K562 (cell line): ENCODE results near the gene DNAJB1. TPM values are rescaled to one million over a fixed set of nuclear protein-coding genes. Genes with fewer than 3 reads are reported as not detected.

Experiments
- ATF1 ChIP-seq, 2 experiments: fragments of 450-650 bp in 1 of 2; IDR thresholded peaks; 2 replicates each; pipeline ENCODE4 v1.6.1; 2016; ENCODE audit warnings: missing compliant biosample characterization in 1 of 2, missing genetic modification characterization in 1 of 2
- CREM ChIP-seq: IDR thresholded peaks from 2 replicates; pipeline ENCODE4 v1.6.1; 2014; ENCODE audit warnings: antibody characterized with exemption, low read depth
- CTCFL ChIP-seq: IDR thresholded peaks from 2 replicates; pipeline ENCODE4 v1.6.1; 2011; ENCODE audit warnings: borderline replicate concordance, low read depth, mild to moderate bottlenecking, moderate library complexity, low read length; ENCODE audit not compliant: insufficient read depth, poor library complexity, severe bottlenecking
- FOXO4 ChIP-seq: fragments of 450-650 bp; formaldehyde crosslinking; IDR thresholded peaks from 2 replicates; pipeline ENCODE4 v1.4.0; 2020; ENCODE audit warnings: mild to moderate bottlenecking, moderate library complexity
- HLTF ChIP-seq: fragments of 450-650 bp; IDR thresholded peaks from 2 replicates; pipeline ENCODE4 v1.6.1; 2016
- MNT ChIP-seq, 2 experiments: fragments of 450-650 bp; conservative IDR thresholded peaks; 2 replicates each; pipeline ENCODE4 v1.6.1; 2017; ENCODE audit warnings: mild to moderate bottlenecking in 2 of 2, moderate library complexity in 2 of 2
- RFX7 ChIP-seq: fragments of 250-450 bp; sonication (Bioruptor Pico); IDR thresholded peaks from 2 replicates; pipeline ENCODE4 v1.5.1; 2021; ENCODE audit warnings: mild to moderate bottlenecking
- TEAD4 ChIP-seq, 2 experiments: sonication (generic) in 1 of 2; formaldehyde crosslinking in 1 of 2; IDR thresholded peaks; 2 replicates each; pipeline versions ENCODE4 v1.6.1 to v1.8.0; 2012 to 2022; ENCODE audit warnings: borderline replicate concordance in 1 of 2, inconsistent platforms in 1 of 2, low read length in 1 of 2, mild to moderate bottlenecking in 1 of 2, missing genetic modification reagents in 1 of 2
- XRCC4 ChIP-seq: IDR thresholded peaks from one replicate; pipeline ENCODE4 v1.6.1; 2011; ENCODE audit not compliant: insufficient read depth, insufficient read length; ENCODE audit errors: extremely low read depth
- ZNF121 ChIP-seq: sonication (generic); formaldehyde crosslinking; conservative IDR thresholded peaks from 2 replicates; pipeline ENCODE4 v1.8.0; 2022; ENCODE audit warnings: missing genetic modification reagents
- ZNF551 ChIP-seq: fragments of 250-450 bp; sonication (Bioruptor Pico); IDR thresholded peaks from 2 replicates; pipeline ENCODE4 v1.5.0; 2021; ENCODE audit warnings: mild to moderate bottlenecking, moderate library complexity
- polyA plus RNA-seq, 8 experiments: library from polyadenylated mRNA; depleted of rRNA in 4 of 8; stranded (reverse) in 5 of 8; unstranded in 3 of 8; fragments of >200 nt; fragmentation: Nextera tagmentation in 2 of 8; fragmentation: Illumina TruSeq in 1 of 8; extraction: Ambion mirVana in 2 of 8; extraction: Trizol in 1 of 8; gene quantifications; 2 replicates each; pipeline versions ENCODE4 v1.2.1 to v1.2.3, GENCODE V29; 2011 to 2014; ENCODE audit warnings: inconsistent platforms in 1 of 8, missing spikeins in 1 of 8
- total RNA-seq, 7 experiments: library from RNA; depleted of rRNA in 6 of 7; stranded (reverse); fragments of >200 nt in 6 of 7; fragmentation: Illumina TruSeq in 2 of 7; extraction: Trizol in 2 of 7; gene quantifications; 2 replicates each; pipeline versions ENCODE4 v1.2.1 to v1.2.3, GENCODE V29; 2011 to 2021; ENCODE audit warnings: low replicate concordance in 1 of 7
- TF ChIP-seq, protein P1 (sequence below): sonication (generic); formaldehyde crosslinking; IDR thresholded peaks from 2 replicates; pipeline ENCODE4 v1.8.0; 2022; ENCODE audit warnings: mild to moderate bottlenecking, missing genetic modification reagents
- TF ChIP-seq, protein P2 (sequence below): IDR thresholded peaks from 3 replicates; pipeline ENCODE4 v1.6.1; 2011; ENCODE audit warnings: borderline replicate concordance, mild to moderate bottlenecking, moderate library complexity; ENCODE audit not compliant: insufficient read length; ENCODE audit errors: extremely low read depth

DNAJB1 gene
- total and polyA plus RNA-seq, 9 of the 15 experiments (the other 6 are each of a cell fraction or from before 2014, with no cell fraction given) = 13.2 to 113 (median 62.1) TPM

GRCh38 chr19:14556662-14557188, 38.5 kb upstream of the DNAJB1 start (continued):
- TF ChIP-seq, protein P1, sequence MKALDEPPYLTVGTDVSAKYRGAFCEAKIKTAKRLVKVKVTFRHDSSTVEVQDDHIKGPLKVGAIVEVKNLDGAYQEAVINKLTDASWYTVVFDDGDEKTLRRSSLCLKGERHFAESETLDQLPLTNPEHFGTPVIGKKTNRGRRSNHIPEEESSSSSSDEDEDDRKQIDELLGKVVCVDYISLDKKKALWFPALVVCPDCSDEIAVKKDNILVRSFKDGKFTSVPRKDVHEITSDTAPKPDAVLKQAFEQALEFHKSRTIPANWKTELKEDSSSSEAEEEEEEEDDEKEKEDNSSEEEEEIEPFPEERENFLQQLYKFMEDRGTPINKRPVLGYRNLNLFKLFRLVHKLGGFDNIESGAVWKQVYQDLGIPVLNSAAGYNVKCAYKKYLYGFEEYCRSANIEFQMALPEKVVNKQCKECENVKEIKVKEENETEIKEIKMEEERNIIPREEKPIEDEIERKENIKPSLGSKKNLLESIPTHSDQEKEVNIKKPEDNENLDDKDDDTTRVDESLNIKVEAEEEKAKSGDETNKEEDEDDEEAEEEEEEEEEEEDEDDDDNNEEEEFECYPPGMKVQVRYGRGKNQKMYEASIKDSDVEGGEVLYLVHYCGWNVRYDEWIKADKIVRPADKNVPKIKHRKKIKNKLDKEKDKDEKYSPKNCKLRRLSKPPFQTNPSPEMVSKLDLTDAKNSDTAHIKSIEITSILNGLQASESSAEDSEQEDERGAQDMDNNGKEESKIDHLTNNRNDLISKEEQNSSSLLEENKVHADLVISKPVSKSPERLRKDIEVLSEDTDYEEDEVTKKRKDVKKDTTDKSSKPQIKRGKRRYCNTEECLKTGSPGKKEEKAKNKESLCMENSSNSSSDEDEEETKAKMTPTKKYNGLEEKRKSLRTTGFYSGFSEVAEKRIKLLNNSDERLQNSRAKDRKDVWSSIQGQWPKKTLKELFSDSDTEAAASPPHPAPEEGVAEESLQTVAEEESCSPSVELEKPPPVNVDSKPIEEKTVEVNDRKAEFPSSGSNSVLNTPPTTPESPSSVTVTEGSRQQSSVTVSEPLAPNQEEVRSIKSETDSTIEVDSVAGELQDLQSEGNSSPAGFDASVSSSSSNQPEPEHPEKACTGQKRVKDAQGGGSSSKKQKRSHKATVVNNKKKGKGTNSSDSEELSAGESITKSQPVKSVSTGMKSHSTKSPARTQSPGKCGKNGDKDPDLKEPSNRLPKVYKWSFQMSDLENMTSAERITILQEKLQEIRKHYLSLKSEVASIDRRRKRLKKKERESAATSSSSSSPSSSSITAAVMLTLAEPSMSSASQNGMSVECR (CRISPR knock-in tag) = no peak
- TF ChIP-seq ZNF121 (no peak), HLTF (no peak), CTCFL (peak; percentile 72), CREM (peak; percentile 78), TEAD4 (IDR thresholded peaks at IDR 0.05; ENCODE audit: low read length) (no peak; the same call in 1 of the 2 replicates), TEAD4 (CRISPR knock-in tag; IDR thresholded peaks at IDR 0.05; ENCODE audit: borderline replicate concordance) (no peak), ZNF551 (CRISPR knock-in tag) (no peak), ATF1 (CRISPR knock-in tag; IDR thresholded peaks at IDR 0.05) (no peak), ATF1 (tag; IDR thresholded peaks at IDR 0.05) (peak; percentile 41; the same call in 1 of the 2 replicates), MNT (conservative IDR thresholded peaks at IDR 0.05) (no peak), FOXO4 (CRISPR knock-in tag) (no peak), RFX7 (CRISPR knock-in tag) (no peak), XRCC4 (no peak)
- TF ChIP-seq, protein P2, sequence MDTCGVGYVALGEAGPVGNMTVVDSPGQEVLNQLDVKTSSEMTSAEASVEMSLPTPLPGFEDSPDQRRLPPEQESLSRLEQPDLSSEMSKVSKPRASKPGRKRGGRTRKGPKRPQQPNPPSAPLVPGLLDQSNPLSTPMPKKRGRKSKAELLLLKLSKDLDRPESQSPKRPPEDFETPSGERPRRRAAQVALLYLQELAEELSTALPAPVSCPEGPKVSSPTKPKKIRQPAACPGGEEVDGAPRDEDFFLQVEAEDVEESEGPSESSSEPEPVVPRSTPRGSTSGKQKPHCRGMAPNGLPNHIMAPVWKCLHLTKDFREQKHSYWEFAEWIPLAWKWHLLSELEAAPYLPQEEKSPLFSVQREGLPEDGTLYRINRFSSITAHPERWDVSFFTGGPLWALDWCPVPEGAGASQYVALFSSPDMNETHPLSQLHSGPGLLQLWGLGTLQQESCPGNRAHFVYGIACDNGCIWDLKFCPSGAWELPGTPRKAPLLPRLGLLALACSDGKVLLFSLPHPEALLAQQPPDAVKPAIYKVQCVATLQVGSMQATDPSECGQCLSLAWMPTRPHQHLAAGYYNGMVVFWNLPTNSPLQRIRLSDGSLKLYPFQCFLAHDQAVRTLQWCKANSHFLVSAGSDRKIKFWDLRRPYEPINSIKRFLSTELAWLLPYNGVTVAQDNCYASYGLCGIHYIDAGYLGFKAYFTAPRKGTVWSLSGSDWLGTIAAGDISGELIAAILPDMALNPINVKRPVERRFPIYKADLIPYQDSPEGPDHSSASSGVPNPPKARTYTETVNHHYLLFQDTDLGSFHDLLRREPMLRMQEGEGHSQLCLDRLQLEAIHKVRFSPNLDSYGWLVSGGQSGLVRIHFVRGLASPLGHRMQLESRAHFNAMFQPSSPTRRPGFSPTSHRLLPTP = no peak
